ENCODE data around the gene PTH1R.

Gene PTH1R

GRCh38 chr3:46875560-46875959 is 2.0 kb upstream of the PTH1R start:
- no peak for DNase-seq (ENCODE audit: low read depth, low spot score)
- in situ Hi-C loops (cut with HindIII; ENCODE audit: low sequenced_read_pairs): no loop called here
- no peak for TF ChIP-seq CTCF (IDR thresholded peaks at IDR 0.05; ENCODE audit: low read depth, low read length)

GRCh38 chr3:46876313-46877300 is 914 bp upstream of the PTH1R start:
- no peak for DNase-seq (ENCODE audit: low read depth, low spot score)
- no peak for TF ChIP-seq CTCF (IDR thresholded peaks at IDR 0.05; ENCODE audit: low read depth, low read length)
- H3K4me3 ChIP-seq (ENCODE audit: low read depth, low read length): no peak overlapping the region
- in situ Hi-C loops (cut with HindIII; ENCODE audit: low sequenced_read_pairs): no loop called here

More at GRCh38 chr3:46875560-46875959, 2.0 kb upstream of the PTH1R start:
- no peak overlapping the region for H3K4me3 ChIP-seq (ENCODE audit: low read depth, low read length)

- in situ Hi-C loops (cut with HindIII; ENCODE audit: low sequenced_read_pairs): no loop called here
- no peak overlapping the region for H3K4me3 ChIP-seq (ENCODE audit: low read depth, low read length)
- TF ChIP-seq CTCF (IDR thresholded peaks at IDR 0.05; ENCODE audit: low read depth, low read length): no peak
- DNase-seq (ENCODE audit: low read depth, low spot score): no peak
Observed at GRCh38 chr3:46878781-46879436, 1.4 kb downstream of the PTH1R start.

- no peak for DNase-seq (ENCODE audit: low read depth, low spot score)
- in situ Hi-C loops (cut with HindIII; ENCODE audit: low sequenced_read_pairs): no loop called here
- TF ChIP-seq CTCF (IDR thresholded peaks at IDR 0.05; ENCODE audit: low read depth, low read length): no peak
- no peak overlapping the region for H3K4me3 ChIP-seq (ENCODE audit: low read depth, low read length)
Observed at GRCh38 chr3:46880884-46881595, 3.5 kb downstream of the PTH1R start.

- in situ Hi-C loops (cut with HindIII; ENCODE audit: low sequenced_read_pairs): no loop called here
- no peak for DNase-seq (ENCODE audit: low read depth, low spot score)
- no peak for TF ChIP-seq CTCF (IDR thresholded peaks at IDR 0.05; ENCODE audit: low read depth, low read length)
- H3K4me3 ChIP-seq (ENCODE audit: low read depth, low read length): peak overlapping the region; percentile 37
Observed at GRCh38 chr3:46881596-46882376, 4.3 kb downstream of the PTH1R start.
